T-cell (primary cell): ENCODE measurements around the gene FUCA1. TPM values are rescaled to one million over a fixed set of nuclear protein-coding genes. Genes with fewer than 3 reads are reported as not detected.
"Not testable (repeated sequence)": the region's sequence is repeated elsewhere in the genome, so short reads cannot be mapped to it uniquely, and the experiment has no call there.

Source experiments
- ATAC-seq, 4 experiments: fragments of 200-7000 bp in 3 of 4; fragments of 150-1000 bp in 1 of 4; cut with Tn5 transposase; replicated peaks in 1 of 4; 1 replicate in 3 of 4; 2 replicates in 1 of 4; pipeline ENCODE4 v1.10.0; 2021; ENCODE audit warnings: moderate library complexity in 3 of 4, mild to moderate bottlenecking in 2 of 4, moderate number of reproducible peaks in 1 of 4
- CTCF ChIA-PET, 2 donors: fragments of 300-600 bp; sonication (Branson Sonifier 250); formaldehyde crosslinking; loops; one replicate each; lab custom pipeline; 2022; ENCODE audit warnings: antibody characterized with exemption in 2 of 2; lab: Charles Lee
- POLR2A ChIA-PET, 2 donors: fragments of 300-600 bp; sonication (Branson Sonifier 250); formaldehyde crosslinking; loops; one replicate each; lab custom pipeline; 2022; ENCODE audit warnings: antibody characterized with exemption in 2 of 2; lab: Charles Lee
- DNase-seq, 35 experiments: peaks; one replicate each; pipeline versions ENCODE4 v3.0.0 to v3.0.0-alpha.2; 2013 to 2023
- H3K27ac ChIP-seq: one replicate; pipeline ENCODE4 v1.5.1; 2013; ENCODE audit warnings: low read length
- H3K27me3 ChIP-seq, 2 experiments: replicated peaks in 1 of 2; 1 replicate in 1 of 2; 2 replicates in 1 of 2; pipeline versions ENCODE4 v1.6.1 to v1.7.0; 2013; ENCODE audit warnings: low read length in 1 of 2, mixed read lengths in 1 of 2; ENCODE audit not compliant: control insufficient read depth in 2 of 2, insufficient read depth in 2 of 2; ENCODE audit errors: extremely low read depth in 1 of 2
- H3K36me3 ChIP-seq, 2 donors: 1 replicate in 1 of 2; 2 replicates in 1 of 2; pipeline versions ENCODE4 v1.6.1 to v1.7.0; 2013; ENCODE audit warnings: low read length in 1 of 2; ENCODE audit not compliant: control insufficient read depth in 2 of 2, insufficient read depth in 1 of 2; ENCODE audit errors: extremely low read depth in 1 of 2
- H3K4me1 ChIP-seq, 2 experiments: 1 replicate in 1 of 2; 2 replicates in 1 of 2; pipeline versions ENCODE4 v1.6.1 to v1.7.0; 2013; ENCODE audit warnings: low read length in 2 of 2, mixed read lengths in 1 of 2; ENCODE audit not compliant: insufficient read depth in 2 of 2, control insufficient read depth in 1 of 2; ENCODE audit errors: extremely low read depth in 1 of 2
- H3K4me3 ChIP-seq, 2 donors: 1 replicate in 1 of 2; 2 replicates in 1 of 2; pipeline versions ENCODE4 v1.5.1 to v1.7.0; 2013; ENCODE audit warnings: mild to moderate bottlenecking in 2 of 2, low read length in 1 of 2, moderate library complexity in 1 of 2; ENCODE audit not compliant: control insufficient read depth in 1 of 2; ENCODE audit errors: extremely low read depth in 1 of 2
- H3K9me3 ChIP-seq: 2 replicates; pipeline ENCODE4 v1.7.0; 2013
- H3K27ac Mint-ChIP-seq, 2 donors: one replicate each; pipeline ENCODE4 v1.8.0; 2020 to 2021; ENCODE audit warnings: mild to moderate bottlenecking in 2 of 2, mixed read lengths in 2 of 2
- H3K27me3 Mint-ChIP-seq, 2 donors: one replicate each; pipeline ENCODE4 v1.8.0; 2021 to 2022; ENCODE audit warnings: mixed read lengths in 2 of 2
- H3K36me3 Mint-ChIP-seq: one replicate; pipeline ENCODE4 v1.8.0; 2021; ENCODE audit warnings: mixed read lengths
- H3K4me1 Mint-ChIP-seq, 3 donors: one replicate each; pipeline ENCODE4 v1.8.0; 2020 to 2022; ENCODE audit warnings: mixed read lengths in 3 of 3, mild to moderate bottlenecking in 1 of 3
- H3K4me3 Mint-ChIP-seq, 3 donors: one replicate each; pipeline ENCODE4 v1.8.0; 2020 to 2022; ENCODE audit warnings: mild to moderate bottlenecking in 3 of 3, mixed read lengths in 3 of 3, moderate library complexity in 3 of 3
- H3K9me3 Mint-ChIP-seq, 3 donors: one replicate each; pipeline ENCODE4 v1.8.0; 2020 to 2022; ENCODE audit warnings: mixed read lengths in 3 of 3
- WGBS: methylation state at CpG from one replicate; pipeline ENCODE4 v1.1.5; 2013; ENCODE audit warnings: missing lambda C conversion rate; ENCODE audit not compliant: insufficient coverage; 5-methylcytosine and 5-hydroxymethylcytosine counted together
- total RNA-seq, 35 experiments: library from RNA in 6 of 35; stranded (reverse) in 6 of 35; fragments of 120-200 nt in 1 of 35; gene quantifications; one replicate each; pipeline versions ENCODE4 v1.2.1 to v1.2.4 and lab custom pipeline; 2013 to 2026

FUCA1 gene
- total RNA-seq, 5 donors from 2014 or later (not counting 1 experiment from before 2014, with no cell fraction given), result 5.6 to 11.5 (median 10.7) TPM

GRCh38 chr1:23906731-23907130 lies 38.6 kb upstream of the FUCA1 start:
- H3K4me3 Mint-ChIP-seq, result no peak overlapping the region
- no peak for DNase-seq
- ChIA-PET CTCF (interaction anchor here in 1 of 2 donors (0.6 kb wide), 1 partner anchor 1333 kb away, joined by 4 read pairs; no protein-coding TSS in a partner anchor), POLR2A (no interaction called here)
- no peaks in the 10 kb centered on the region for H3K9me3 Mint-ChIP-seq
- Histone ChIP-seq H3K27me3 (peaks cover 0 to 23% of the 10 kb centered on the region in 2 experiments), H3K4me3 (no peak overlapping the region), H3K27ac (no peak overlapping the region), H3K9me3 (no peaks in the 10 kb centered on the region), H3K36me3 (no peaks in the 10 kb centered on the region), H3K4me1 (peaks cover 14 to 38% of the 10 kb centered on the region in 2 experiments)
- H3K27ac Mint-ChIP-seq, result no peak overlapping the region
- ATAC-seq, result no peak
- H3K36me3 Mint-ChIP-seq, result no peaks in the 10 kb centered on the region
- WGBS, result no CpG with 5 or more reads among the region's 1 CpG
- H3K4me1 Mint-ChIP-seq, result peaks cover 29 to 33% (median 32%) of the 10 kb centered on the region in 3 donors
- H3K27me3 Mint-ChIP-seq, result peaks cover 3 to 14% of the 10 kb centered on the region in 2 donors

GRCh38 chr1:23905461-23906025 lies 37.5 kb upstream of the FUCA1 start:
- Mint-ChIP-seq H3K27me3 (peaks cover 3 to 14% of the 10 kb centered on the region in 2 donors), H3K4me3 (no peak overlapping the region), H3K36me3 (no peaks in the 10 kb centered on the region), H3K4me1 (peaks cover 18 to 22% (median 21%) of the 10 kb centered on the region in 3 donors), H3K27ac (no peak overlapping the region), H3K9me3 (no peaks in the 10 kb centered on the region)
- Histone ChIP-seq H3K4me3 (no peak overlapping the region), H3K27me3 (peaks cover 0 to 29% of the 10 kb centered on the region in 2 experiments), H3K27ac (no peak overlapping the region), H3K4me1 (peaks cover 10 to 26% of the 10 kb centered on the region in 2 experiments), H3K9me3 (no peaks in the 10 kb centered on the region), H3K36me3 (peaks cover 0 to 3% of the 10 kb centered on the region in 2 donors)
- ATAC-seq, result no peak
- 100% methylated on average over 3 of the region's 7 CpGs for WGBS
- DNase-seq, result no peak
- POLR2A ChIA-PET, result no interaction called here
- CTCF ChIA-PET, result no interaction called here

- ChIA-PET CTCF (interaction anchor here in 1 of 2 donors (0.6 kb wide), 1 partner anchor 79 kb away, joined by 5 read pairs; no protein-coding TSS in a partner anchor), POLR2A (no interaction called here)
- H3K4me1 ChIP-seq, result peaks cover 10 to 20% of the 10 kb centered on the region in 2 experiments
- H3K27me3 Mint-ChIP-seq, result peaks cover 3 to 18% of the 10 kb centered on the region in 2 donors
- H3K4me1 Mint-ChIP-seq, result peaks cover 14 to 22% (median 15%) of the 10 kb centered on the region in 3 donors
- no peaks in the 10 kb centered on the region for H3K36me3 Mint-ChIP-seq
- no peak overlapping the region for H3K27ac Mint-ChIP-seq
- no peaks in the 10 kb centered on the region for H3K9me3 Mint-ChIP-seq
- H3K4me3 ChIP-seq, result no peak overlapping the region
- peaks cover 0 to 3% of the 10 kb centered on the region in 2 donors for H3K36me3 ChIP-seq
- WGBS, result 40% methylated on average over 2 of the region's 10 CpGs
- ATAC-seq (no peak), DNase-seq (no peak)
- H3K4me3 Mint-ChIP-seq, result no peak overlapping the region
- H3K9me3 ChIP-seq, result no peaks in the 10 kb centered on the region
- H3K27me3 ChIP-seq, result peaks cover 0 to 29% of the 10 kb centered on the region in 2 experiments
- H3K27ac ChIP-seq, result no peak overlapping the region
These were observed 36.8 kb upstream of the FUCA1 start for GRCh38 chr1:23904748-23905357.

- no peak overlapping the region for H3K27ac Mint-ChIP-seq
- H3K27me3 ChIP-seq, result peaks cover 0 to 23% of the 10 kb centered on the region in 2 experiments
- no peaks in the 10 kb centered on the region for H3K36me3 Mint-ChIP-seq
- peaks cover 3 to 16% of the 10 kb centered on the region in 2 experiments for H3K4me1 ChIP-seq
- ChIA-PET POLR2A (no interaction called here), CTCF (interaction anchor here in 1 of 2 donors (0.6 to 0.7 kb wide), 2 partner anchors 24 to 58 kb away, joined by 3 to 5 read pairs; no protein-coding TSS in a partner anchor)
- peaks cover 0 to 3% of the 10 kb centered on the region in 2 donors for H3K36me3 ChIP-seq
- no peaks in the 10 kb centered on the region for H3K9me3 Mint-ChIP-seq
- H3K4me3 ChIP-seq, result no peak overlapping the region
- WGBS, result 88% methylated on average over 6 of the region's 6 CpGs
- H3K27me3 Mint-ChIP-seq, result peaks cover 3 to 12% of the 10 kb centered on the region in 2 donors
- no peaks in the 10 kb centered on the region for H3K9me3 ChIP-seq
- no peak for DNase-seq
- ATAC-seq, result no peak
- H3K4me1 Mint-ChIP-seq, result peaks cover 3 to 19% (median 4%) of the 10 kb centered on the region in 3 donors
- H3K27ac ChIP-seq, result no peak overlapping the region
- H3K4me3 Mint-ChIP-seq, result no peak overlapping the region
These were observed 35.7 kb upstream of the FUCA1 start for GRCh38 chr1:23903754-23904153.

GRCh38 chr1:23902321-23903278 lies 34.5 kb upstream of the FUCA1 start:
- Histone ChIP-seq H3K27me3 (peaks cover 0 to 18% of the 10 kb centered on the region in 2 experiments), H3K27ac (no peak overlapping the region), H3K4me3 (no peak overlapping the region), H3K9me3 (no peaks in the 10 kb centered on the region), H3K36me3 (peaks cover 0 to 3% of the 10 kb centered on the region in 2 donors), H3K4me1 (peaks cover 0 to 12% of the 10 kb centered on the region in 2 experiments)
- H3K36me3 Mint-ChIP-seq, result no peaks in the 10 kb centered on the region
- ChIA-PET POLR2A (no interaction called here), CTCF (no interaction called here)
- H3K9me3 Mint-ChIP-seq, result no peaks in the 10 kb centered on the region
- peak overlapping the region in 1 of 3 donors; percentile 17 for H3K4me3 Mint-ChIP-seq
- DNase-seq (peak in 1 of 35 experiments; percentile 6), ATAC-seq (peak in 1 of 4 experiments; percentile 52)
- 64% methylated on average over 80 of the region's 92 CpGs for WGBS
- peaks cover 3 to 12% of the 10 kb centered on the region in 2 donors for H3K27me3 Mint-ChIP-seq
- H3K27ac Mint-ChIP-seq, result no peak overlapping the region
- peaks cover 0 to 15% (median 0%) of the 10 kb centered on the region in 3 donors for H3K4me1 Mint-ChIP-seq

- CTCF ChIA-PET, result interaction anchor here in 1 of 2 donors (0.6 kb wide), 1 partner anchor 33 kb away, joined by 3 read pairs; no protein-coding TSS in a partner anchor
- H3K36me3 Mint-ChIP-seq, H3K9me3 ChIP-seq, H3K27ac ChIP-seq, ATAC-seq, DNase-seq, H3K4me3 Mint-ChIP-seq, H3K27ac Mint-ChIP-seq, H3K27me3 Mint-ChIP-seq, H3K36me3 ChIP-seq, H3K9me3 Mint-ChIP-seq, POLR2A ChIA-PET, H3K4me3 ChIP-seq: not testable (repeated sequence)
- WGBS, result 79% methylated on average over 3 of the region's 8 CpGs
- H3K4me1 ChIP-seq, result peaks cover 6 to 30% of the 10 kb centered on the region in 2 experiments
- peaks cover 0 to 11% of the 10 kb centered on the region in 2 experiments for H3K27me3 ChIP-seq
- peaks cover 13 to 28% (median 15%) of the 10 kb centered on the region in 3 donors for H3K4me1 Mint-ChIP-seq
These were observed 31.9 kb upstream of the FUCA1 start for GRCh38 chr1:23900017-23900416.
